Measurements from ENCODE around the gene SOBP. TPM values are rescaled to one million over a fixed set of nuclear protein-coding genes. Genes with fewer than 3 reads are reported as not detected.

The SOBP gene
- total RNA-seq, 2 donors from 2014 or later: 0.97 TPM; not detected in 1

DNA sequence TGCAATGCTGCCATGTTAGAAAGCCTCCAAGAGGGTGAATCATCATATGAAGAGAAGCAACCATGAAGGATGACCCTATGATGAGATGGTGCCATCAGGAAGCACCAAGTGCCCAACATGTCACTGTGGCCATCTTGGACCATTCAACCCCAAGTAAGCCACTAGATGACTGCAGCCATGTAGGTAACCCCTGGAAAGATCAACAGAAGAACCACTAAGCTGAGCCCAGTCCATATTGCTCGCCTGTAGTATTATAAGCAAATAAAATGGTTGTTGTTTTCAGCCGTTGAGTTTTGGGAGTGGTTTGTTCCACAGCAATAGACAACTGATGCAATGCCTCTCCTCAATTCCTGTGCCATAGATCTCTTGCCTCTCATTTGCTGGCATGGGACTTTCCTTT is 193.3 kb downstream of the SOBP start:
- ATAC-seq (no peak), DNase-seq (ENCODE audit: low spot score in 2 of 2) (no peak)
- Mint-ChIP-seq H3K27ac (no peak overlapping the region), H3K36me3 (peaks cover 4 to 7% of the 10 kb centered on the region in 2 donors), H3K9me3 (peaks cover 6 to 16% of the 10 kb centered on the region in 2 donors)

DNA sequence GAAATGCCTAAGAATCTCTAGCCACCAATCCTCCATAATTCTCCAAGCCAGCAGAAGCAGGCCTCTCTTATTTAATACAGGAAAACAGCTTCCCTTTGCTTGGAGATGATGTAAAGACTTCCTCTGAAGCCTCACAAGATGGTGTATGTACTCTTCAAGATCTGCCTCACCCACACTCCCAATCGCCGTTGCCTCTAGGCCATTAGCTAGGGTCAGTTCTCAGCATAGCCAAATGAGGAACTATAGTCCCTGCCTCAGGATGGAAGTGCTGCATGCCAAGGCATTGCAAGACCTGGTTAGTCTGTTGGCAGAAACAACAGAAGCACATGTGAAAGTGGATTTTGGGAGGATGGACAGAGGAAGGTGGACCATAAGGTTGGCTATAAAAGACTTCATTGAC is 195.1 kb downstream of the SOBP start:
- H3K36me3 Mint-ChIP-seq: peaks cover 4 to 7% of the 10 kb centered on the region in 2 donors
- peaks cover 6 to 16% of the 10 kb centered on the region in 2 donors for H3K9me3 Mint-ChIP-seq
- ATAC-seq: no peak
- H3K27ac Mint-ChIP-seq: no peak overlapping the region
- DNase-seq (ENCODE audit: low spot score in 2 of 2): no peak

DNA sequence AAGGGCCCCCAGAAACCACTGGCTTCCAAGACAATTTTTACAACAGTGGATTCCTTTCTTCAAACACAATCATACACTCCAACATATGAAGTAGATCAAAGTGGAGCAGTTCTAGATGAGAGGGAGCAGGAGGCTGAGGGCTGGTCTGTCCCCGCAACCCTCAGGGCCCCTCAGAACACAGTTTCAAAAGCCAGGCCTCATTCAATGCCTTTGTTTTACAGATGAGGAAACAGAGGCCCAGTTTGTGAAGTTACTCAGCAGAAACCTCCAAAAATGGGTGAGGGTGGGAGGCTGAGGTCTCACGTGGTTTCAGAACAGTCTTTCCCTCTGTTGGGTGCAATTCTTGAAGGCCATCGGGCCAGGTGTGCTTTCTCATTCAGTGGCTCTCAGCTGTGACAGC is 199.3 kb downstream of the SOBP start:
- ATAC-seq: peak in 1 of 2 donors; percentile 55
- no peak for DNase-seq (ENCODE audit: low spot score in 2 of 2)
- Mint-ChIP-seq H3K27ac (no peak overlapping the region), H3K36me3 (no peaks in the 10 kb centered on the region), H3K9me3 (peaks cover 0 to 7% of the 10 kb centered on the region in 2 donors)

DNA sequence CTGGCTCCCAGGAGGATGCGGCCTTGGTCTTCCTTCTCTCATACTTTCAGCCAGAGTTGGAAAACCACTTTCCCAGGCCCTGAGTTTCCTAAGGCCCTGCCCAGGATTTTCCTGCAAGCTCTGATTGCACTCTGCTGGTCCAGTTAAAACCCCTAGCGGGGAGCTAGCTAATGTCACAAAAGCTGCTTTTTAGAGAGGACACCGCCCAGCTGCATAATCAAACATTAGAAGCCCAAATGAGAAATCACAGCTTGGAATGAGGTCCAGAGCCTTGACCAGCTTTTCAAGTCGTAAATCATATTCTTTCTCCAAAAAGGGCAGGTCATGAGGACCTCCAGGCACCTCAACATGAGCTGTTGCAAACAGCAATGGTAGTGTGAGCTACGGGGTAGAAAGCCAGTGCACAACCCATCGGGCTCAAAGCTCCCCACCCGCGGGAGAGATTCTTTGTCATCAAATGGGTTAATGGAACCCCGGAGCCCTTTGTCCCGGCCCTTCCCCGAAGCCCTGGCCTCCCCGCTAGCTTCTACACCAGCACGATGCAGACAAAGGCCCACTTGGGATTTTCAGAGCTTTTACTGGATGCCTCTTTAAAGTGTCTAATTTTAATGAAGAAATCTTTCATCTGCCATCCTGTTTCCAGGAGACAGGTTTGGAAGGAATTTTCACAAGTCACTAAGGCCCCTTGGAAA is 200.2 kb downstream of the SOBP start:
- no peak for DNase-seq (ENCODE audit: low spot score in 2 of 2)

DNA sequence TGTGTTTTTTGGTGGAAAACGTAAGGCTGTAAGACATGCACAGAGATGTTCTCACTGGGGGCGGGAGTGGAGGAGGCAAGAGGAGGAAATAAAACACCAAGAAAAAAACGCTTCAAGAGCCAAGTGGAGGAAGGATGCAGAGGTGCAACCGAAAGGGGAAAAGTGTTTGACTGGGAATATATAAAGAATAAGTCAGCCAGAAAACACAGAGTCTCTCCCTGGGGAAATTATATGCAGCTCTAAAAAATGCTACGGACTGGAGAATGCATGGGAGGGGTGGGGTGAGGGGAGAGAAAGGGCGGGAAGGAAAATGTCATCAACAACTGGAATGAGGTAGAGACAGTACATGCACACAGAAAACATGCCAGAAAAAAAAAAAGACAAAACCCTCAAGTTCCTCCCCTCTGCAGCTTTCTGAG is 200.7 kb downstream of the SOBP start:
- ATAC-seq (no peak), DNase-seq (ENCODE audit: low spot score in 2 of 2) (no peak)
- Mint-ChIP-seq H3K36me3 (no peaks in the 10 kb centered on the region), H3K9me3 (peaks cover 0 to 6% of the 10 kb centered on the region in 2 donors), H3K27ac (no peak overlapping the region)

More for the DNA sequence above, 200.2 kb downstream of the SOBP start:
- H3K36me3 Mint-ChIP-seq: no peaks in the 10 kb centered on the region
- no peak for ATAC-seq
- H3K27ac Mint-ChIP-seq: no peak overlapping the region
- H3K9me3 Mint-ChIP-seq: peaks cover 0 to 6% of the 10 kb centered on the region in 2 donors

DNA sequence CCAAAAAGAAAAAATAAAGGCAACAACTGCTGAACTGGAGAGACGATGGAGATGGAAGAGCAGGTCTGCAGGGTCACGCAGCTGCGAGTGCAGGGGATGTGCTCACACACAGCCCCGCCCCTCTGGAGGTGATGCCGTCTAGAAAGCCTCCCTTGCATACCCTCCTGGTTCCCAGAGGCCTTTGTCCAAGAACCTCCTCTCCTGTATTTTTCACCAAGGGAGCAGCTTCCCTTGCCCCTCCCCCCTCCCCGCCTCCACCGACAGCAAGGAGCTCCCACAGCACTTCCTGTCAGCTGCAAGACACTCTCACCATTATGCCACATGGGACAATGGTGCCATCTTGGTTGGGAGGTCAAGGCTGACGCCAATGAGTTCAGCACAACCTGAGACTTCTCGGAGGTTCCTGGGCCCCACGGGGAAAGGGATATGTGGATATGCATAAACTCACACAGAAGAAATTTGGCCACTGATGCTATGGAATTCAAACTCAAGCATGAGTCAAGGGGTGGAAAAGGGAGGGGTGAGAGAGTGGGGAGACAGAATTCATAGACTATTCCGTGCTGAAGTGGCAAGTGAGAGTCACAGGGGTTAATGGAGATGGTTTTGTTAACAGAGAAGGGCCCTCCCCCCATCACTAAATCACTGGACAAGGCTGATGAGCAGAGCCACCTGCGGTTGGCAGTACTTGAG is 201.3 kb downstream of the SOBP start:
- ATAC-seq: no peak
- DNase-seq (ENCODE audit: low spot score in 2 of 2): no peak
- no peak overlapping the region for H3K27ac Mint-ChIP-seq

DNA sequence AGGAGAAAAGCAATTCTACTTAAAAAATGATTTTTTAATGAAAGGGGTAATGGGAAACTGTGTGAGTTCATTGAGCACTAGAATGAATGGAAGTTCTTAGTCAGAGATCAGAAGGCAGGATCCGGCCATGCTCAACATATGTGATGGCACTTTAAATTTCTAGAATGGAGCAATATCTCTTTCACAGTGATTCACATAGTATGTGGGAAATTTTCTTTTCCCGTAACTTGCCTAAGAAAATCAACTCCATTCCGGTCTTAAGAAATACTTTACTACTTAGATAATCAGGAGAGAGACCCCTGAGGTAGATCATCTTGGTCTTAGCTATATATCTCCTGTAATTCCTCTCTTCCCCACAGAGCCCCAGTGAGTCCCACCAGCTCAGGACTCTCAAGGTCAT is 202.4 kb downstream of the SOBP start:
- H3K9me3 Mint-ChIP-seq: peaks cover 0 to 2% of the 10 kb centered on the region in 2 donors
- H3K27ac Mint-ChIP-seq: no peak overlapping the region
- no peak for DNase-seq (ENCODE audit: low spot score in 2 of 2)
- ATAC-seq: no peak
- H3K36me3 Mint-ChIP-seq: no peaks in the 10 kb centered on the region

More for the DNA sequence above, 201.3 kb downstream of the SOBP start:
- Mint-ChIP-seq H3K36me3 (no peaks in the 10 kb centered on the region), H3K9me3 (peaks cover 0 to 6% of the 10 kb centered on the region in 2 donors)

DNA sequence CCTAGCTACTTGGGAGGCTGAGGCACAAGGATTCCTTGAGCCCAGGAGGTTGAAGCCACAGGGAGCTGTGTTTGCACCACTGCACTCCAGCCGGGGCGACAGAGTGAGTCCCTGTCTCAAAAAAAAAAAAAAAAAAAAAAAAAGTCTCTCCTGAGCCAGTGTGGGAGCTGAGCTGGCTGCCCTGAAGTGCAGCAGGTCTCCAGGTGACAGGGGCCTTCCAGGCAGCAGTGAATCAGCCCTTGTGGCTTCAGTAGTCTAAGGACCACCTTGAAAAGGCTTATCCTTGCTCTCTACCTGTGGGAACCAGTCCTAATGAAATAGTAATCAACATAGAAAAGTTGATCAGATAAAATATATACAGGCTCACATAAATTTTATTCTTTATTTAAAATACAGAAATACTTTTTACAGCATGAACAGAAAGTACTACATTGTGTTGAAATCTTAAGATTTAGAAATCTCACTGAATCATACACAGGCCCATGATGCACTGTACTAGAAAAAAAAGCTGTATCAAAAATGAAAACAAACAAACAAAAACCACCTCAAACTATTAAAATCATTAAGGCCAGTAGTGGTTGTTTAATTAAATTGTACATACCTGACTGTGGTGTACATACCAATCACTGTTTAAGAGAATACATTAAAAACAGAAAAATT is 205.3 kb downstream of the SOBP start:
- ATAC-seq: no peak
- DNase-seq (ENCODE audit: low spot score in 2 of 2): no peak
- Mint-ChIP-seq H3K27ac (no peak overlapping the region), H3K9me3 (peaks cover 5% of the 10 kb centered on the region in 2 donors), H3K36me3 (no peaks in the 10 kb centered on the region)

DNA sequence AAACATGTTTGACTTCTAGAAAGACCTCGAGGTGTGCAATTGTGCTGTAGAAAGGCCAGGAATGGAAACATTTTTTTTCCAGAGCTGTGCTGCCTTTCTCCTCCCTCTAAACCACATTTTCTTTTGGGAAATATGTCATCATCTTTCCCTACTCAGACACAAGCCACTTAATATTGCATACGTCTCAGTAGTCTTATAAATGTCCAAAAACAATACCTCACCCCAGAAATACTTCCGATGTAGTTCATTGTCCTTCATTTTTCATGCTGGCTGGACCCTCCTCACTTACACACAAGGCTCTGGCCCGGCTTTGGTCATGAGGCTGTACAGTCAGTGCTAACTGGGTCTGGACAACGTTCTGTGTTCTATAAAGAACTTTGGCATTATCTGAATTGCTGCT is 207.8 kb downstream of the SOBP start:
- DNase-seq (ENCODE audit: low spot score in 2 of 2) (no peak), ATAC-seq (no peak)
- Mint-ChIP-seq H3K36me3 (no peaks in the 10 kb centered on the region), H3K9me3 (peaks cover 5% of the 10 kb centered on the region in 2 donors), H3K27ac (no peak overlapping the region)

DNA sequence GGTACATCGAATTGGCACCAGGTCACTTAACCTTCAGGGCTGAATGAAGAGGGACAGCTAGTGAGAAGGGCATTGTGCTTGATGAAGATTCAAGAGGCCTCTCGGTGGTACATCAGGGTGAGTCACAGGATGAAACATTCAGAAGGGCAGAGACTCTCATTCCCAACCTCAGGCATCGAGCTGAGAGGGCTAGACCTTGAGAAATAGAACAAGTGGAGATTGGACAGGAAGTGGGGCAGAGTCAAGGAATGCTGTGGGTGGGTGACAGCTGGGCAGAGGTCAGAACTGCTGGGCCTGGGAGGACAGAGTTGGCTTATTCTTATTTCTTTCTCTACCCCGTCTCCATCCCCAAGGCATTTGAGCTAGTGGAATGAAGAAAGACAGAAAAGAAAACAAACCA is 208.2 kb downstream of the SOBP start:
- Mint-ChIP-seq H3K27ac (no peak overlapping the region), H3K9me3 (peaks cover 5% of the 10 kb centered on the region in 2 donors), H3K36me3 (no peaks in the 10 kb centered on the region)
- no peak for DNase-seq (ENCODE audit: low spot score in 2 of 2)
- ATAC-seq: no peak

DNA sequence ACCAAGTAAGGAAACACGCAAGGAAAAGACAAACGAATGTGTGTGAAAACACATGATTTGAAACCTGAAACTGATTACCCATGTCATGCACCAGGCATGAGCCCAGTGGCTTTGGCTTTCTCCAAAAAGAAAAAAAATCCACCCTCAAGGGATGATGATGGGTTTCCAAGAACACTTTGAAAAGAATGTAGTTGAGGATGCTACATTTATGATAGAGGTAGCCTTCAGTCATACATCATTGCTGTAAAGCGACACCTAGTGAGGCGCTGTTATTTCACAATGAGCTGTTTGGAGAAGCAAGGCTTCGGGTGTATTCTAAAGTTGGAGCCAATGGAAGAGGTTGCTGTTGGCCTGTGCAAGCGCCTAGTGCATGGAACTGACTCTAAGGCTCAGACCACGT is 209.3 kb downstream of the SOBP start:
- Mint-ChIP-seq H3K27ac (no peak overlapping the region), H3K36me3 (no peaks in the 10 kb centered on the region), H3K9me3 (peaks cover 5% of the 10 kb centered on the region in 2 donors)
- DNase-seq (ENCODE audit: low spot score in 2 of 2) (no peak), ATAC-seq (no peak)

DNA sequence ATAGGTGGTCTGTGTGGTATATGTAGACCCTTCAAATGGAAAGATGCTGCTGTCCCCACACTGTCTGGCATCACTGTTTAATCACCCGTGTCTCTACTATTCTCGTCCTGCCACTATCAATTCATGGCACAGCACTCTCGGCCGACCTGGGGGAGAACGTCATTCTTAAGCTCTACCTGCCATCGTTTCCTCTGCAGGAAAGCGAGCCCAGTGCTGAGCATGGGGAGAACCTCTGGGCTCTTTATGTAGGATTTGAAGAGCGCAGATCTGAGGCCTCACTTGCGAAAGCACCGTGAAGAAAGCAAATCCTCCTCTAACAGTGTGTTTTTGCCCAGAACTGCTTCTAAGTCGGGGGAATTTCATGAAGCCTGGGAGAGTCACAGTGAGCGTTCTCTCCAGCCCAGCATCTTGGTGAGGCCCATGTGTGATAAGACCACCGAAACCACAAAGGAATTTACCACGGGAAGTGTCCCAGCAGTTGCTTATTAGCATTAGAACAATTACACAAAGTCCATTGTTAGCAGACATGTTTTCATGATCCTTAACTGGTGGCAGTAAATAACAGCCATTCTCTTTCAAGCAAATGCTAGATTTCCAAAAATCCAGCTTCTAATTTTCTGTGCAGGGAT is 209.9 kb downstream of the SOBP start:
- ATAC-seq: no peak
- Mint-ChIP-seq H3K27ac (no peak overlapping the region), H3K36me3 (no peaks in the 10 kb centered on the region), H3K9me3 (peaks cover 5% of the 10 kb centered on the region in 2 donors)
- DNase-seq (ENCODE audit: low spot score in 2 of 2): no peak

DNA sequence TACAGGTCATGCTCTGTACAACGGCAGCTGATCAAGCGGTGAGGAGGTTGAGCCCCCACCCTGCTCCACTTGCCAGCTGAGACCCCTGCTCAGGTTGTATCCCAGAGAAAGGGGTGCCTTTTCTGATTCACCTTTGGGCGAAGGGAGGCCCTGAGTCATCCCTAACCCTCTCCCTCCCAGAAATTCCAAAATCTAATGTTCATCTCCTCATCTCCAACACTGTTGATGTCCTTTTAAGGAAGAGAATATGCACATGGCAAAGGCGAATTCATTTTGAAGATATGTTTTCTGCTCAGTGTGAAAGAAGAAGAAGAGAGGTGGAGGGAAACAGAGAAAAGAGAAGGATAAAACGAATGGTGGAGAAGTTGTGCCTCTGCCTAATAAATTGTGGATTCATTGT is 213.7 kb downstream of the SOBP start:
- H3K36me3 Mint-ChIP-seq: no peaks in the 10 kb centered on the region
- H3K9me3 Mint-ChIP-seq: no peaks in the 10 kb centered on the region
- no peak for ATAC-seq
- no peak for DNase-seq (ENCODE audit: low spot score in 2 of 2)
- H3K27ac Mint-ChIP-seq: no peak overlapping the region

DNA sequence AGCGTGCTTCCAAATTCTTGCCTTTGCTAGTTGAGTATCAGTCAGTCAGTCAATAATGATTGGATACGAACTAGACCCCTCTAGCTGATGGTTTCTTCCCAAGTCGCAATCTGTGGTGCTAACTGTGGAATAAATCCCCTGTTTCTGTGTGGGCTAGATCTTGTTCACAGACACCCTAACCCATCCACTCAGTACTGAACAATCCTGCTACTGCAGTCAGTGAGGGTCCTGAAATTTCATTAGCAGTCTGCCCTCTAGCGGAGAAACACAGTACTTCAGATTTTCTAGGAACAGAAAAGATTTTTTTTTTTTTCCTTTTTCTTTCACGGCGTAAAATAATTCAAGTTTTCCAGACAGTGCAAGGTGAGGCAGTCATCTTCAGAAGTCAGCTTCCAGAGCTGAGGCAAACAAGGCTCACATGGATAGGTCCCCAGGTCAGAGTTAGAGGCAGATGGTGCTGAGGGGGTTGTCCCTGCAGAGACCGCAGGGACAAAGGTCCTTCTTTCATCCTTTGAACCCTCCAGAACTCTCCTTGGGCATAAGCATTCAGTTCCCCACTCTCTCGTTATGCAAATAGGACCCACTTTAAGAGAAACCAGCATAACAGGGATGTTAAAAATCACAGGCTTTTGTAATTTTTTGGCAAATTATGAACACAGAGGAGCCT is 214.6 kb downstream of the SOBP start:
- Mint-ChIP-seq H3K27ac (peak overlapping the region in 1 of 2 donors; percentile 41), H3K36me3 (no peaks in the 10 kb centered on the region), H3K9me3 (no peaks in the 10 kb centered on the region)
- ATAC-seq: peak; percentile 38 to 45
- DNase-seq (ENCODE audit: low spot score in 2 of 2): peak in 1 of 2 donors; percentile 37

DNA sequence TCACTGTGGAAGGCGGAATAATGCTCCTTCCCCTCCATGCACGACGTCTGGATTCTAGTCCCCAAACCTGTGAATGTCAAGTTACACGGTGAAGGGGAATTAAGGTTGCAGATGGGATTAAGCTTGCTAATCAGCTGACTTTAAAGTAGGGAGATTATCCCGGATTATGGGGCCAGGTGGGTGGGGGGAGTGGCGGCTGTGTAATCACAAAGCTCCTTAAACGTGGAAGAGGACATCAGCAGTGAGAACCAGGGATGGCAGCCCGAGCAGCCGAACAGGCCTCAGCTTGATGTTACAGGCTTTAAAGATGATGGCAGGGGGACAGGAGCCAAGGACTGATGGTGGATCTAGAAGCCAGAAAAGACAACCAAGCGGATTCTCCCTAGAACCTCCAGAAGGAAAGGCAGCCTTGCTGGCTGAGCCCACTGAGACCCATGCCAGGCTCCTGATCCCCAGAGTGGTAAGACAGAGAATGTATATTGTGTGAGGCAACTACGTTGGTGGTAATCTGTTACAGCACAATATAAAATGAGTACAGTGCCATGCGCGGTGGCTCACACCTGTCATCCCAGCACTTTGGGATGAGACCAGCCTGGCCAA is 216.7 kb downstream of the SOBP start:
- ATAC-seq: no peak
- Mint-ChIP-seq H3K9me3 (no peaks in the 10 kb centered on the region), H3K36me3 (no peaks in the 10 kb centered on the region)

More for the DNA sequence above, 216.7 kb downstream of the SOBP start:
- H3K27ac Mint-ChIP-seq: no peak overlapping the region
- no peak for DNase-seq (ENCODE audit: low spot score in 2 of 2)
